HFFc6 (cell line): ENCODE measurements around the gene MRGPRG. TPM values are rescaled to one million over a fixed set of nuclear protein-coding genes. Genes with fewer than 3 reads are reported as not detected.

Experiments
- DNase-seq: peaks from one replicate; pipeline ENCODE4 v3.0.0-alpha.2; 2018
- H3K27ac Mint-ChIP-seq: 2 replicates; pipeline ENCODE4 v1.8.0; 2020; ENCODE audit warnings: mild to moderate bottlenecking, mixed read lengths
- H3K27me3 Mint-ChIP-seq: 2 replicates; pipeline ENCODE4 v1.8.0; 2021; ENCODE audit warnings: mild to moderate bottlenecking, moderate library complexity, mixed read lengths; ENCODE audit not compliant: insufficient read depth
- H3K36me3 Mint-ChIP-seq: 2 replicates; pipeline ENCODE4 v1.8.0; 2021; ENCODE audit warnings: low read depth, mixed read lengths
- H3K4me1 Mint-ChIP-seq: 2 replicates; pipeline ENCODE4 v1.8.0; 2020; ENCODE audit warnings: low read depth, mixed read lengths
- H3K4me3 Mint-ChIP-seq: 2 replicates; pipeline ENCODE4 v1.8.0; 2020; ENCODE audit warnings: mild to moderate bottlenecking, moderate library complexity, mixed read lengths
- H3K9me3 Mint-ChIP-seq: 2 replicates; pipeline ENCODE4 v1.8.0; 2020; ENCODE audit warnings: mild to moderate bottlenecking, mixed read lengths
- total RNA-seq, 6 experiments: library from RNA; stranded (reverse); fragmentation: NEBNext Ultra II Directional; extraction: Animal tissue kit (Norgen Biotek cat#: 25700); gene quantifications; 2 replicates in 1 of 6; 3 replicates in 5 of 6; pipeline ENCODE4 v1.2.3, GENCODE V29; 2021
- TF ChIP-seq, protein P1 (sequence below): fragments of 200-600 bp; sonication (generic); IDR thresholded peaks from 2 replicates; pipeline ENCODE4 v1.5.0; 2021; ENCODE audit warnings: antibody characterized with exemption, mild to moderate bottlenecking

The MRGPRG gene
- total RNA-seq, 6 experiments from 2014 or later = not detected

DNA sequence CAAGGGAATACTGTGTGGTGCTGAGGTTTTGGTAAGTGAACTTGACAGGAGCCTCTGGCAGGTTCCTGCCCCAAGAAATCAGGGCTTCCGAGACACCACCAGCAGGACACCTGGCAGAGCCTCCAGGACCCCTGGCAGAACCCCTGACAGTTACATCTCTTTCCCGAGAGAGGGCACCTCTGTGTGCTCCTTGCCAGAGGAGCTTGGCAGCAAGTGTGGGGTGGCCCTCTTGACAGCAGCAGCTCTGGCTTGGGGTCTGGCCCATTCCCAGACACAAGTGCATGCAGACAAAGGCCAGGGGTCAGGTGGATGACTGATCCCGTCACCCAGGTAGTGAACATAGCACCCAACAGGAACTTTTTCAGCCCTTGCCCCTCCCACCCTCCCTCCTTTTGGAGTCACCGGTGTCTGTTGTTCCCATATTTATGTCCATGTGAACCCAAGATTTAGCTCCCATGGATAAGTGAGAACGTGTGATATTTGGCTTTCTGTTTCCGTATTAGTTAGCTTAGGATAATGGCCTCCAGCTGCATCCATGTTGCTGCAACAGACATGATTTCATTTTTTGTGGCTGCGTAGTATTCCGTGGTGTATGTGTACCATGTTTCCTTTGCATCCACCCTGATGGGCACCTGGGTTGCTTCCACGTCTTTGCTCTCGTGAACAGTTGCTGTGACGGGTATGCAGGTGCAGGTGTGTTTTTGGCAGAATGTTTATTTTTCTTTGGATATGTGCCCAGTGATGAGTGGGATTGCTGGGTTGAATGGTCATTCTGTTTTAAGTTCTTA lies 32.3 kb downstream of the MRGPRG start:
- H3K27ac Mint-ChIP-seq = no peak overlapping the region
- H3K27me3 Mint-ChIP-seq = peaks cover 40% of the 10 kb centered on the region
- no peaks in the 10 kb centered on the region for H3K4me1 Mint-ChIP-seq
- TF ChIP-seq, protein P1, sequence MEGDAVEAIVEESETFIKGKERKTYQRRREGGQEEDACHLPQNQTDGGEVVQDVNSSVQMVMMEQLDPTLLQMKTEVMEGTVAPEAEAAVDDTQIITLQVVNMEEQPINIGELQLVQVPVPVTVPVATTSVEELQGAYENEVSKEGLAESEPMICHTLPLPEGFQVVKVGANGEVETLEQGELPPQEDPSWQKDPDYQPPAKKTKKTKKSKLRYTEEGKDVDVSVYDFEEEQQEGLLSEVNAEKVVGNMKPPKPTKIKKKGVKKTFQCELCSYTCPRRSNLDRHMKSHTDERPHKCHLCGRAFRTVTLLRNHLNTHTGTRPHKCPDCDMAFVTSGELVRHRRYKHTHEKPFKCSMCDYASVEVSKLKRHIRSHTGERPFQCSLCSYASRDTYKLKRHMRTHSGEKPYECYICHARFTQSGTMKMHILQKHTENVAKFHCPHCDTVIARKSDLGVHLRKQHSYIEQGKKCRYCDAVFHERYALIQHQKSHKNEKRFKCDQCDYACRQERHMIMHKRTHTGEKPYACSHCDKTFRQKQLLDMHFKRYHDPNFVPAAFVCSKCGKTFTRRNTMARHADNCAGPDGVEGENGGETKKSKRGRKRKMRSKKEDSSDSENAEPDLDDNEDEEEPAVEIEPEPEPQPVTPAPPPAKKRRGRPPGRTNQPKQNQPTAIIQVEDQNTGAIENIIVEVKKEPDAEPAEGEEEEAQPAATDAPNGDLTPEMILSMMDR = no peak
- no peak for DNase-seq
- H3K9me3 Mint-ChIP-seq = no peaks in the 10 kb centered on the region
- no peak overlapping the region for H3K4me3 Mint-ChIP-seq
- H3K36me3 Mint-ChIP-seq = no peaks in the 10 kb centered on the region; the same call in 1 of the 2 replicates

DNA sequence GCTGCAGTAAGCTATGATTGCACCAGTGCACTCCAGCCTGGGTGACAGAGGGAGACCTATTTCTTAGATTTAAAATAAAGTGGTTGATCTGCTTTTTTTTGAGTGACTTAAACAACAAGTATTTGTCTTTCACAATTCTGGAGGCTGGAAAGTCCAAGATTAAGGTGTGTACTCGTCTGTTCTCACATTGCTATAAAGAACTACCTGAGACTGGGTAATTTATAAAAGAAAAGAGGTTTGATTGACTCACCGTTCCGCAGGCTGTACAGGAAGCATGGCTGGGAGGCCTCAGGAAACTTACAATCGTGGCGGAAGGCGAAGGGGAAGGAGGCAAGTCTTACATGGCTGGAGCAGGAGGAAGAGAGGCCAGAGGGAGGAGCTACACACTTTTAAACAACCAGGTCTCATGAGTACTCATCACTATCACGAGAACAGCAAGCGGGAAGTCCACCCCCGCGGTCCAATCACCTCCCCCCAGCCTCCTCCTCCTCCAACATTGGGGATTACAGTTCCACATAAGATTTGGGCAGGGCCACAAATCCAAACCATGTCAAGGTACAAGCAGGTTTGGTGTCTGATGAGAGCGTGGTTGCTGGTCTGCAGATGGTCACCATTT lies 33.8 kb downstream of the MRGPRG start:
- Mint-ChIP-seq H3K9me3 (no peaks in the 10 kb centered on the region), H3K27me3 (peaks cover 40% of the 10 kb centered on the region), H3K4me3 (no peak overlapping the region), H3K27ac (no peak overlapping the region), H3K36me3 (no peaks in the 10 kb centered on the region; the same call in none of the 2 replicates), H3K4me1 (no peaks in the 10 kb centered on the region)
- DNase-seq = no peak
- TF ChIP-seq, protein P1 = no peak

DNA sequence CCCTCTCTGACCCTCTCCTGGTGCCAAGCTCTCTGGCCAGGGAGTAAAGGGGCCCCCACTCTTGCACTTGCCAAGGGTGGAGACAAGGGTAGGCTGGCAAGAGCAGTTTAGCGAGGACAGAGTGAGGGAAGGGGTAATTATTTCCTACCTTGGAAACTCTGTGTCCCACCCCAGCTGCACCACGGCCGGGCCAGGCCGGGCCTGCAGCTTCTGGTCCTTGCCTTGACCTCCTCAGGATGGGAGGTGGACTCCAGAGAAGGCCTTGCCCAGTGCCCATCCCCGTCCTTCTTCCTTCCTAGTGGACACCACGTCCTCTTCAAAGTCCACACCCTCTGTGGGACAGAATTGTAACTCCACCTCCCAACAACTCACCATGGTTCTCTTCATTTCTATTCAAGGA lies 35.1 kb downstream of the MRGPRG start:
- no peak overlapping the region for H3K4me3 Mint-ChIP-seq
- H3K36me3 Mint-ChIP-seq = no peaks in the 10 kb centered on the region; the same call in 1 of the 2 replicates
- peaks cover under 1% of the 10 kb centered on the region; the same call in 1 of the 2 replicates for H3K4me1 Mint-ChIP-seq
- TF ChIP-seq, protein P1 = no peak
- no peak overlapping the region for H3K27ac Mint-ChIP-seq
- no peaks in the 10 kb centered on the region for H3K9me3 Mint-ChIP-seq
- H3K27me3 Mint-ChIP-seq = peaks cover 40% of the 10 kb centered on the region
- no peak for DNase-seq

DNA sequence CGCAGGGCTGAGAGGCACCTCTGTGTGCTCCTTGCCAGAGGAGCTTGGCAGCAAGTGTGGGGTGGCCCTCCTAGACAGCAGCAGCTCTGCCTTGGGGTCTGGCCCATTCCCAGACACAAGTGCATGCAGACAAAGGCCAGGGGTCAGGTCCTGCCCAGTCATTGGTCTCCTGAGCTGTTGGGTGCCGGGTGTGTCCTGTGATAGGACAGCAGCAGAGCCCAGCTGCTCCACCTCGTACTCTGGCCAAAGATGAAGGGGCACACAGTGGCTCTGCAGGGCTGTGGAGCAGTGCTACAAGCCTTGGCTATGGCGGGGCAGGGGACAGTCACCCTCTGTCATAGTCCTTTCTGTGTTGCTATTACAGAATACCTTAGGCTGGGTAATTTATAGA lies 36.2 kb downstream of the MRGPRG start:
- peaks cover 10% of the 10 kb centered on the region; the same call in 1 of the 2 replicates for H3K4me1 Mint-ChIP-seq
- H3K36me3 Mint-ChIP-seq = no peaks in the 10 kb centered on the region; the same call in 1 of the 2 replicates
- TF ChIP-seq, protein P1 = no peak
- H3K4me3 Mint-ChIP-seq = no peak overlapping the region
- no peak overlapping the region for H3K27ac Mint-ChIP-seq
- peaks cover 35% of the 10 kb centered on the region for H3K27me3 Mint-ChIP-seq
- no peak for DNase-seq
- no peaks in the 10 kb centered on the region for H3K9me3 Mint-ChIP-seq

DNA sequence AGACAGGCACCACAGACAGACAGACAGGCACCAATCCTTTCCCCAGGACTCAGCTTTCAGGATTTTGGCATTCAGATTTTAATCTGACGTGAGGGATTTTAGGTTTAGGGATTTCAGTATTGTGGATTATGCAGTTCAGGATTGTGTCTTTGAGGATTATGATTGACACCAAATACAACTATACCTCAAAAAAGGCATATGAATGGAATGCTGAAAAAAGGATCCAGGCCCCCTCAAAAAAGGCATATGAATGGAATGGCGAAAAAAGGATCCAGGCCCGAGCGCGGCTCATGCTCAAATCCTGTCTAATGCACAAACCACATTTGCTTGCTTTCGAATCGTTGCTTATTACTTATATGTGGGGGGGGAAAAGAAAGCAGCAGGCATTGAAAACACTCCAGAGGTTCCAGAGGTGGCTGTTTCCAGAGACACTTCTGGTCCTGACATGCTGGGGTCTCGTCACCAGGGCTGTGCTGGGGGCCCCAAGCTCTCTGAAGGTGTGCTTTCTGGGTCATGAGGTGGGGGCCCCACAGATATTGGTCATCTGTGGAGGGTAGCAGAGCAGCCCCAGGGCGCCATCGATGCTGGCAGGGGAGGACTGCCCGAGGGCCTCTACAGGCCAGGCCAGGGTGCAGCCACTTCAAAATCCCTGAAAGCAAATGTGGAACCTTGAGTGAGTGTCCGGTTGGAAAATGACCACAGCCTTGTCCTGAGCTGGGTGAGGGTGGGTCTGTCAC lies 36.7 kb downstream of the MRGPRG start:
- Mint-ChIP-seq H3K27ac (no peak overlapping the region), H3K4me3 (no peak overlapping the region)
- no peak for DNase-seq

More for the DNA sequence above, 36.7 kb downstream of the MRGPRG start:
- Mint-ChIP-seq H3K4me1 (peaks cover 10% of the 10 kb centered on the region; the same call in 1 of the 2 replicates), H3K36me3 (peaks cover under 1% of the 10 kb centered on the region), H3K27me3 (peaks cover 29% of the 10 kb centered on the region), H3K9me3 (peaks cover 1% of the 10 kb centered on the region)
- TF ChIP-seq, protein P1 = no peak
